WTC11 (cell line): ENCODE data around the gene MRAP. TPM values are rescaled to one million over a fixed set of nuclear protein-coding genes. Genes with fewer than 3 reads are reported as not detected.

Experiments used
- ATAC-seq: fragments of 200-7000 bp; cut with Tn5 transposase; 2 replicates; pipeline ENCODE4 v1.10.0; 2021; ENCODE audit warnings: mild to moderate bottlenecking, moderate library complexity
- CTCF ChIA-PET: fragments of 300-600 bp; sonication (Branson Sonifier 250); formaldehyde crosslinking; loops from one replicate; lab custom pipeline; 2021; ENCODE audit warnings: antibody characterized with exemption; lab: Charles Lee
- POLR2A ChIA-PET: fragments of 350-600 bp; sonication (Branson Sonifier 250); formaldehyde crosslinking; loops from one replicate; lab custom pipeline; 2021; ENCODE audit warnings: antibody characterized with exemption; lab: Charles Lee
- DNase-seq: peaks from one replicate; pipeline ENCODE4 v3.0.0; 2021; ENCODE audit warnings: low spot score
- H3K27ac Mint-ChIP-seq: 2 replicates; pipeline ENCODE4 v1.8.0; 2021; ENCODE audit warnings: mixed read lengths
- H3K27me3 Mint-ChIP-seq: 2 replicates; pipeline ENCODE4 v1.8.0; 2021; ENCODE audit warnings: low read depth, mild to moderate bottlenecking, moderate library complexity, mixed read lengths
- H3K36me3 Mint-ChIP-seq: 2 replicates; pipeline ENCODE4 v1.8.0; 2021; ENCODE audit warnings: mixed read lengths
- H3K4me1 Mint-ChIP-seq: 2 replicates; pipeline ENCODE4 v1.8.0; 2022; ENCODE audit warnings: mixed read lengths
- H3K4me3 Mint-ChIP-seq: 2 replicates; pipeline ENCODE4 v1.8.0; 2021; ENCODE audit warnings: mild to moderate bottlenecking, moderate library complexity, mixed read lengths
- H3K9me3 Mint-ChIP-seq: 2 replicates; pipeline ENCODE4 v1.8.0; 2021; ENCODE audit warnings: mixed read lengths
- ATF1 ChIP-seq: sonication (generic); formaldehyde crosslinking; IDR thresholded peaks from 2 replicates; pipeline ENCODE4 v1.8.1; 2023; ENCODE audit warnings: mild to moderate bottlenecking, moderate library complexity, missing genetic modification reagents
- CREB1 ChIP-seq: sonication (generic); formaldehyde crosslinking; IDR thresholded peaks from 2 replicates; pipeline ENCODE4 v1.8.0; 2023; ENCODE audit warnings: mild to moderate bottlenecking, missing genetic modification reagents
- GABPB1 ChIP-seq: sonication (generic); formaldehyde crosslinking; IDR thresholded peaks from 2 replicates; pipeline ENCODE4 v1.8.1; 2023; ENCODE audit warnings: mild to moderate bottlenecking, missing genetic modification reagents
- IRF2 ChIP-seq: sonication (generic); formaldehyde crosslinking; IDR thresholded peaks from 2 replicates; pipeline ENCODE4 v1.8.0; 2022; ENCODE audit warnings: low read depth, missing genetic modification reagents, borderline replicate concordance
- JAZF1 ChIP-seq: fragments of 250-450 bp; sonication (Bioruptor Pico); IDR thresholded peaks from 2 replicates; pipeline ENCODE4 v1.9.0; 2021; ENCODE audit warnings: moderate library complexity, mild to moderate bottlenecking, inconsistent platforms
- MXD4 ChIP-seq: fragments of 250-450 bp; sonication (Bioruptor Pico); IDR thresholded peaks from 2 replicates; pipeline ENCODE4 v1.8.0; 2021; ENCODE audit warnings: mild to moderate bottlenecking, moderate library complexity, borderline replicate concordance
- MYBL2 ChIP-seq: sonication (generic); formaldehyde crosslinking; IDR thresholded peaks from 2 replicates; pipeline ENCODE4 v1.8.1; 2023; ENCODE audit warnings: mild to moderate bottlenecking, moderate library complexity, missing genetic modification reagents
- NFE2L1 ChIP-seq: sonication (generic); formaldehyde crosslinking; IDR thresholded peaks from 2 replicates; pipeline ENCODE4 v1.8.1; 2023; ENCODE audit warnings: missing genetic modification reagents
- RELA ChIP-seq: sonication (generic); formaldehyde crosslinking; IDR thresholded peaks from 2 replicates; pipeline ENCODE4 v1.8.1; 2022; ENCODE audit warnings: missing genetic modification reagents, mild to moderate bottlenecking, borderline replicate concordance
- SMAD3 ChIP-seq: sonication (generic); formaldehyde crosslinking; IDR thresholded peaks from 2 replicates; pipeline ENCODE4 v1.8.0; 2022; ENCODE audit warnings: missing genetic modification reagents, mild to moderate bottlenecking, borderline replicate concordance
- SOX15 ChIP-seq: fragments of 250-450 bp; sonication (Bioruptor Pico); IDR thresholded peaks from 2 replicates; pipeline ENCODE4 v1.9.0; 2021; ENCODE audit warnings: mild to moderate bottlenecking
- TEAD1 ChIP-seq: sonication (generic); formaldehyde crosslinking; IDR thresholded peaks from 2 replicates; pipeline ENCODE4 v1.8.0; 2022; ENCODE audit warnings: mild to moderate bottlenecking, missing genetic modification reagents
- TEAD4 ChIP-seq: sonication (generic); formaldehyde crosslinking; IDR thresholded peaks from 2 replicates; pipeline ENCODE4 v1.8.0; 2022; ENCODE audit warnings: mild to moderate bottlenecking, missing genetic modification reagents
- ZBTB21 ChIP-seq: sonication (generic); formaldehyde crosslinking; IDR thresholded peaks from 2 replicates; pipeline ENCODE4 v1.8.1; 2023; ENCODE audit warnings: mild to moderate bottlenecking, missing genetic modification reagents, borderline replicate concordance
- ZNF423 ChIP-seq: fragments of 250-450 bp; sonication (Bioruptor Pico); IDR thresholded peaks from 2 replicates; pipeline ENCODE4 v2.1.2; 2022; ENCODE audit warnings: mild to moderate bottlenecking, moderate library complexity
- total RNA-seq: library from RNA; stranded (reverse); gene quantifications from 3 replicates; pipeline ENCODE4 v1.2.3, GENCODE V29; 2021
- TF ChIP-seq, protein P1 (sequence below): sonication (generic); formaldehyde crosslinking; IDR thresholded peaks from 2 replicates; pipeline ENCODE4 v1.8.0; 2023; ENCODE audit warnings: missing genetic modification reagents, mild to moderate bottlenecking, borderline replicate concordance
- TF ChIP-seq, protein P2 (sequence below): sonication (generic); formaldehyde crosslinking; IDR thresholded peaks from 2 replicates; pipeline ENCODE4 v1.8.1; 2023; ENCODE audit warnings: mild to moderate bottlenecking, missing genetic modification reagents
- TF ChIP-seq, protein P3 (sequence below): sonication (generic); formaldehyde crosslinking; IDR thresholded peaks from 2 replicates; pipeline ENCODE4 v1.8.1; 2023; ENCODE audit warnings: mild to moderate bottlenecking, moderate library complexity, missing genetic modification reagents
- TF ChIP-seq, protein P4 (sequence below): sonication (generic); formaldehyde crosslinking; IDR thresholded peaks from 2 replicates; pipeline ENCODE4 v1.8.0; 2022; ENCODE audit warnings: mild to moderate bottlenecking, missing genetic modification reagents
- TF ChIP-seq, protein P5 (sequence below): sonication (generic); formaldehyde crosslinking; IDR thresholded peaks from 2 replicates; pipeline ENCODE4 v1.8.1; 2022; ENCODE audit warnings: mild to moderate bottlenecking, missing genetic modification reagents, moderate library complexity, borderline replicate concordance
- TF ChIP-seq, protein P6 (sequence below): sonication (generic); formaldehyde crosslinking; IDR thresholded peaks from 2 replicates; pipeline ENCODE4 v1.8.0; 2022; ENCODE audit warnings: mild to moderate bottlenecking, missing genetic modification reagents
- TF ChIP-seq, protein P7 (sequence below): sonication (generic); formaldehyde crosslinking; IDR thresholded peaks from 2 replicates; pipeline ENCODE4 v1.8.0; 2023; ENCODE audit warnings: missing genetic modification reagents

MRAP gene
- total RNA-seq, 1 experiment from 2014 or later, result not detected

DNA sequence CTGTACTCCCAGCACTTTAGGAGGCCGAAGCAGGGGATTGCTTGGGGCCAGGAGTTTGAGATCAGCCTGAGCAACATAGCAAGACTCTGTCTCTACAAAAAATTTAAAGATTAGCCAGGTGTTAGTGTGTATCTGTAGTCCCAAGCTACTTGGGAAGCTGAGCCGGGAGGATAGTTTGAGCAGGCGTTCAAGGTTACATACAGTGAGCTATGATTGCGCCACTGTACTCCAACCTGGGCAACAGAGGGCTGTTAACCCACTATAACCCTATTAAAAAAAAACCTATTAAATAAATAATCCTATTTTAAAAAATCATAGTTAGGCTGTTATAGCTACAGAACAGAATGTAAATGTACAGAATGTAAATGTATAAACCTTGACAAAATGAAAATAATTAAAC lies 22.0 kb upstream of the MRAP start:
- H3K27ac Mint-ChIP-seq, result no peak overlapping the region
- no peaks in the 10 kb centered on the region for H3K9me3 Mint-ChIP-seq
- ATAC-seq, result no peak
- H3K27me3 Mint-ChIP-seq, result no peaks in the 10 kb centered on the region
- H3K4me3 Mint-ChIP-seq, result no peak overlapping the region
- DNase-seq, result no peak
- peaks cover 16% of the 10 kb centered on the region for H3K4me1 Mint-ChIP-seq
- peaks cover 14% of the 10 kb centered on the region for H3K36me3 Mint-ChIP-seq
- POLR2A ChIA-PET, result interaction anchor here (0.7 kb wide), 1 partner anchor 129 kb away, joined by 5 read pairs; no protein-coding TSS in a partner anchor
- TF ChIP-seq SMAD3 (CRISPR knock-in tag) (no peak), MYBL2 (no peak), NFE2L1 (no peak), MXD4 (CRISPR knock-in tag) (no peak), SOX15 (CRISPR knock-in tag) (no peak), ZBTB21 (no peak), TEAD1 (no peak), ATF1 (CRISPR knock-in tag) (no peak), TEAD4 (CRISPR knock-in tag) (no peak), IRF2 (CRISPR knock-in tag) (no peak), JAZF1 (CRISPR knock-in tag) (no peak)
- TF ChIP-seq, protein P1, sequence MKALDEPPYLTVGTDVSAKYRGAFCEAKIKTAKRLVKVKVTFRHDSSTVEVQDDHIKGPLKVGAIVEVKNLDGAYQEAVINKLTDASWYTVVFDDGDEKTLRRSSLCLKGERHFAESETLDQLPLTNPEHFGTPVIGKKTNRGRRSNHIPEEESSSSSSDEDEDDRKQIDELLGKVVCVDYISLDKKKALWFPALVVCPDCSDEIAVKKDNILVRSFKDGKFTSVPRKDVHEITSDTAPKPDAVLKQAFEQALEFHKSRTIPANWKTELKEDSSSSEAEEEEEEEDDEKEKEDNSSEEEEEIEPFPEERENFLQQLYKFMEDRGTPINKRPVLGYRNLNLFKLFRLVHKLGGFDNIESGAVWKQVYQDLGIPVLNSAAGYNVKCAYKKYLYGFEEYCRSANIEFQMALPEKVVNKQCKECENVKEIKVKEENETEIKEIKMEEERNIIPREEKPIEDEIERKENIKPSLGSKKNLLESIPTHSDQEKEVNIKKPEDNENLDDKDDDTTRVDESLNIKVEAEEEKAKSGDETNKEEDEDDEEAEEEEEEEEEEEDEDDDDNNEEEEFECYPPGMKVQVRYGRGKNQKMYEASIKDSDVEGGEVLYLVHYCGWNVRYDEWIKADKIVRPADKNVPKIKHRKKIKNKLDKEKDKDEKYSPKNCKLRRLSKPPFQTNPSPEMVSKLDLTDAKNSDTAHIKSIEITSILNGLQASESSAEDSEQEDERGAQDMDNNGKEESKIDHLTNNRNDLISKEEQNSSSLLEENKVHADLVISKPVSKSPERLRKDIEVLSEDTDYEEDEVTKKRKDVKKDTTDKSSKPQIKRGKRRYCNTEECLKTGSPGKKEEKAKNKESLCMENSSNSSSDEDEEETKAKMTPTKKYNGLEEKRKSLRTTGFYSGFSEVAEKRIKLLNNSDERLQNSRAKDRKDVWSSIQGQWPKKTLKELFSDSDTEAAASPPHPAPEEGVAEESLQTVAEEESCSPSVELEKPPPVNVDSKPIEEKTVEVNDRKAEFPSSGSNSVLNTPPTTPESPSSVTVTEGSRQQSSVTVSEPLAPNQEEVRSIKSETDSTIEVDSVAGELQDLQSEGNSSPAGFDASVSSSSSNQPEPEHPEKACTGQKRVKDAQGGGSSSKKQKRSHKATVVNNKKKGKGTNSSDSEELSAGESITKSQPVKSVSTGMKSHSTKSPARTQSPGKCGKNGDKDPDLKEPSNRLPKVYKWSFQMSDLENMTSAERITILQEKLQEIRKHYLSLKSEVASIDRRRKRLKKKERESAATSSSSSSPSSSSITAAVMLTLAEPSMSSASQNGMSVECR (CRISPR knock-in tag), result no peak
- TF ChIP-seq, protein P2, sequence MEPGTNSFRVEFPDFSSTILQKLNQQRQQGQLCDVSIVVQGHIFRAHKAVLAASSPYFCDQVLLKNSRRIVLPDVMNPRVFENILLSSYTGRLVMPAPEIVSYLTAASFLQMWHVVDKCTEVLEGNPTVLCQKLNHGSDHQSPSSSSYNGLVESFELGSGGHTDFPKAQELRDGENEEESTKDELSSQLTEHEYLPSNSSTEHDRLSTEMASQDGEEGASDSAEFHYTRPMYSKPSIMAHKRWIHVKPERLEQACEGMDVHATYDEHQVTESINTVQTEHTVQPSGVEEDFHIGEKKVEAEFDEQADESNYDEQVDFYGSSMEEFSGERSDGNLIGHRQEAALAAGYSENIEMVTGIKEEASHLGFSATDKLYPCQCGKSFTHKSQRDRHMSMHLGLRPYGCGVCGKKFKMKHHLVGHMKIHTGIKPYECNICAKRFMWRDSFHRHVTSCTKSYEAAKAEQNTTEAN (CRISPR knock-in tag), result no peak
- TF ChIP-seq, protein P3, sequence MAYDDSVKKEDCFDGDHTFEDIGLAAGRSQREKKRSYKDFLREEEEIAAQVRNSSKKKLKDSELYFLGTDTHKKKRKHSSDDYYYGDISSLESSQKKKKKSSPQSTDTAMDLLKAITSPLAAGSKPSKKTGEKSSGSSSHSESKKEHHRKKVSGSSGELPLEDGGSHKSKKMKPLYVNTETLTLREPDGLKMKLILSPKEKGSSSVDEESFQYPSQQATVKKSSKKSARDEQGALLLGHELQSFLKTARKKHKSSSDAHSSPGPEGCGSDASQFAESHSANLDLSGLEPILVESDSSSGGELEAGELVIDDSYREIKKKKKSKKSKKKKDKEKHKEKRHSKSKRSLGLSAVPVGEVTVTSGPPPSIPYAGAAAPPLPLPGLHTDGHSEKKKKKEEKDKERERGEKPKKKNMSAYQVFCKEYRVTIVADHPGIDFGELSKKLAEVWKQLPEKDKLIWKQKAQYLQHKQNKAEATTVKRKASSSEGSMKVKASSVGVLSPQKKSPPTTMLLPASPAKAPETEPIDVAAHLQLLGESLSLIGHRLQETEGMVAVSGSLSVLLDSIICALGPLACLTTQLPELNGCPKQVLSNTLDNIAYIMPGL (CRISPR knock-in tag), result no peak
- TF ChIP-seq, protein P4, sequence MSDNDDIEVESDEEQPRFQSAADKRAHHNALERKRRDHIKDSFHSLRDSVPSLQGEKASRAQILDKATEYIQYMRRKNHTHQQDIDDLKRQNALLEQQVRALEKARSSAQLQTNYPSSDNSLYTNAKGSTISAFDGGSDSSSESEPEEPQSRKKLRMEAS (CRISPR knock-in tag), result no peak
- TF ChIP-seq, protein P5, sequence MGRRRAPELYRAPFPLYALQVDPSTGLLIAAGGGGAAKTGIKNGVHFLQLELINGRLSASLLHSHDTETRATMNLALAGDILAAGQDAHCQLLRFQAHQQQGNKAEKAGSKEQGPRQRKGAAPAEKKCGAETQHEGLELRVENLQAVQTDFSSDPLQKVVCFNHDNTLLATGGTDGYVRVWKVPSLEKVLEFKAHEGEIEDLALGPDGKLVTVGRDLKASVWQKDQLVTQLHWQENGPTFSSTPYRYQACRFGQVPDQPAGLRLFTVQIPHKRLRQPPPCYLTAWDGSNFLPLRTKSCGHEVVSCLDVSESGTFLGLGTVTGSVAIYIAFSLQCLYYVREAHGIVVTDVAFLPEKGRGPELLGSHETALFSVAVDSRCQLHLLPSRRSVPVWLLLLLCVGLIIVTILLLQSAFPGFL (CRISPR knock-in tag), result no peak
- TF ChIP-seq, all 79 proteins: peak for 0
- CTCF ChIA-PET, result interaction anchor here (0.8 kb wide), 1 partner anchor 29 kb away, joined by 3 read pairs; no protein-coding TSS in a partner anchor

DNA sequence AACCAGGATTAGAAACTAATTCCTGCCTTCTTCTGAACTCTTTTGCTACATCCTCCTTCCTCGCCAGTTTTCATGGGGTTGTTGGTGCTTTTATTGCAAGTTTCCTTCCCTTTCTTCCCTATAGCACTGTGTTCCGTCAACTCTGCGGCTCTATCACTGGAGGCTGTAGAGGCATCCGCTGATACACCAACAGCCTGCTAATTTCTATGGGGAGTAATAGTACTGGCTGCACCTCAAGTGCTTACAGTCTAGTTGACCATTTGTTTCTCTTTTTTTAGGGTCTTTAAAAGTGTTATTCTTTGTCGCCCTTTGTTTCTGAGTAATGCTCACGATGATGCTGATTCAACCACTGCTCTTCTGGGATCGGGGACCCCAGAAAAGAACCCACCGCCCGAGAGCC lies 20.6 kb upstream of the MRAP start:
- H3K4me1 Mint-ChIP-seq, result peaks cover 16% of the 10 kb centered on the region
- no peak for DNase-seq

More for the DNA sequence above, 20.6 kb upstream of the MRAP start:
- CTCF ChIA-PET, result interaction anchor here (1.1 to 2.7 kb wide), 4 partner anchors 29 to 412 kb away, joined by 3 to 16 read pairs (median 8); no protein-coding TSS in a partner anchor
- no peaks in the 10 kb centered on the region for H3K9me3 Mint-ChIP-seq
- ATAC-seq, result peak; percentile 23
- peaks cover 11% of the 10 kb centered on the region for H3K36me3 Mint-ChIP-seq
- POLR2A ChIA-PET, result no interaction called here
- TF ChIP-seq GABPB1 (no peak), RELA (CRISPR knock-in tag) (no peak), ZNF423 (no peak), MYBL2 (no peak), CREB1 (CRISPR knock-in tag) (no peak)
- TF ChIP-seq, protein P6, sequence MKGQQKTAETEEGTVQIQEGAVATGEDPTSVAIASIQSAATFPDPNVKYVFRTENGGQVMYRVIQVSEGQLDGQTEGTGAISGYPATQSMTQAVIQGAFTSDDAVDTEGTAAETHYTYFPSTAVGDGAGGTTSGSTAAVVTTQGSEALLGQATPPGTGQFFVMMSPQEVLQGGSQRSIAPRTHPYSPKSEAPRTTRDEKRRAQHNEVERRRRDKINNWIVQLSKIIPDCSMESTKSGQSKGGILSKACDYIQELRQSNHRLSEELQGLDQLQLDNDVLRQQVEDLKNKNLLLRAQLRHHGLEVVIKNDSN, result no peak
- TF ChIP-seq, protein P7, sequence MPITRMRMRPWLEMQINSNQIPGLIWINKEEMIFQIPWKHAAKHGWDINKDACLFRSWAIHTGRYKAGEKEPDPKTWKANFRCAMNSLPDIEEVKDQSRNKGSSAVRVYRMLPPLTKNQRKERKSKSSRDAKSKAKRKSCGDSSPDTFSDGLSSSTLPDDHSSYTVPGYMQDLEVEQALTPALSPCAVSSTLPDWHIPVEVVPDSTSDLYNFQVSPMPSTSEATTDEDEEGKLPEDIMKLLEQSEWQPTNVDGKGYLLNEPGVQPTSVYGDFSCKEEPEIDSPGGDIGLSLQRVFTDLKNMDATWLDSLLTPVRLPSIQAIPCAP, result no peak
- TF ChIP-seq, all 79 proteins: peak for 0
- Mint-ChIP-seq H3K27ac (peak overlapping the region; percentile 44), H3K4me3 (peak overlapping the region; percentile 99), H3K27me3 (no peaks in the 10 kb centered on the region)
